Subcutaneous adipose tissue (tissue), 4 donors: ENCODE results near the gene FGF14. TPM values are rescaled to one million over a fixed set of nuclear protein-coding genes. Genes with fewer than 3 reads are reported as not detected.

Experiments
- total RNA-seq, 4 donors: library from RNA; depleted of rRNA; stranded (reverse); fragments of >200 nt; gene quantifications; one replicate each; pipeline ENCODE4 v1.1.0, GENCODE V29; 2016
- TF ChIP-seq, protein P1 (sequence below): fragments of 450-650 bp; IDR thresholded peaks from one replicate; pipeline ENCODE4 v1.5.1; 2016; ENCODE audit warnings: low read depth, mild to moderate bottlenecking, control low read depth, antibody characterized with exemption, moderate library complexity

FGF14 gene
- total RNA-seq, 4 donors from 2014 or later, result 0.17 to 3.6 (median 0.93) TPM

DNA sequence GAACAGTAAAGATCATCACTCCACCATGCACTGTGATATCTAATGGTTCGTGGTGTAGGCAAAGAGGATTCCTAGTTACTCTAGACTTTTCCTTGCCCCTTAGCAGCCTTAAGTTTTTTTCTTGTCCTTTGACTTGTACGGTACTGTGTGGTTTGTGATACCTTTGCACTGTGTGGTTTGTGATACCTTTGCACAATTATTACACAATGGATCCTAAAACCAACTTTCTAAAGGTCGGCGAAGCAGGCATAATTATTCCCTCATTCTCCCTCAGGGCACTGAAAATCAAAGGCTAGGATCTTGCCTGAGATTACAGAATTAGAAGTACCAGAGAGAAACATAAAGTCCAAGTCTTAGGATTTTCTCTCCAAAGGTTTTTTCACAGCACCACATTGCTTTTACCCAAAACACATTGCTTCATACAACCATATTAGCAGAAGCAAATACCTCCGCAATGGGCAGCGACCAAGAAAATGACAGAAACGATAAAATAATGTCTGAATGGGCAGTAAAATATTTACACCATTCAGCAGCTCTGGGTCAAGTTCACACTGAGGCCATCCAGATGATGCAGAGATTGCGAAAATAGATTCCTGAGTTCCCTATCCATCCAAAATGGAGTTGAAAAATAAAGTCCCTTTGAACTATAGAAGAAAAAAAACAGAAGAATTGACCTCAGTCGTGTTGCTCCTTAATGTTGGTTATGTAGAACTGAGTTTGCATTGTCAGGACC lies 106.4 kb downstream of the FGF14 start:
- TF ChIP-seq, protein P1, sequence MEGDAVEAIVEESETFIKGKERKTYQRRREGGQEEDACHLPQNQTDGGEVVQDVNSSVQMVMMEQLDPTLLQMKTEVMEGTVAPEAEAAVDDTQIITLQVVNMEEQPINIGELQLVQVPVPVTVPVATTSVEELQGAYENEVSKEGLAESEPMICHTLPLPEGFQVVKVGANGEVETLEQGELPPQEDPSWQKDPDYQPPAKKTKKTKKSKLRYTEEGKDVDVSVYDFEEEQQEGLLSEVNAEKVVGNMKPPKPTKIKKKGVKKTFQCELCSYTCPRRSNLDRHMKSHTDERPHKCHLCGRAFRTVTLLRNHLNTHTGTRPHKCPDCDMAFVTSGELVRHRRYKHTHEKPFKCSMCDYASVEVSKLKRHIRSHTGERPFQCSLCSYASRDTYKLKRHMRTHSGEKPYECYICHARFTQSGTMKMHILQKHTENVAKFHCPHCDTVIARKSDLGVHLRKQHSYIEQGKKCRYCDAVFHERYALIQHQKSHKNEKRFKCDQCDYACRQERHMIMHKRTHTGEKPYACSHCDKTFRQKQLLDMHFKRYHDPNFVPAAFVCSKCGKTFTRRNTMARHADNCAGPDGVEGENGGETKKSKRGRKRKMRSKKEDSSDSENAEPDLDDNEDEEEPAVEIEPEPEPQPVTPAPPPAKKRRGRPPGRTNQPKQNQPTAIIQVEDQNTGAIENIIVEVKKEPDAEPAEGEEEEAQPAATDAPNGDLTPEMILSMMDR, result no peak

DNA sequence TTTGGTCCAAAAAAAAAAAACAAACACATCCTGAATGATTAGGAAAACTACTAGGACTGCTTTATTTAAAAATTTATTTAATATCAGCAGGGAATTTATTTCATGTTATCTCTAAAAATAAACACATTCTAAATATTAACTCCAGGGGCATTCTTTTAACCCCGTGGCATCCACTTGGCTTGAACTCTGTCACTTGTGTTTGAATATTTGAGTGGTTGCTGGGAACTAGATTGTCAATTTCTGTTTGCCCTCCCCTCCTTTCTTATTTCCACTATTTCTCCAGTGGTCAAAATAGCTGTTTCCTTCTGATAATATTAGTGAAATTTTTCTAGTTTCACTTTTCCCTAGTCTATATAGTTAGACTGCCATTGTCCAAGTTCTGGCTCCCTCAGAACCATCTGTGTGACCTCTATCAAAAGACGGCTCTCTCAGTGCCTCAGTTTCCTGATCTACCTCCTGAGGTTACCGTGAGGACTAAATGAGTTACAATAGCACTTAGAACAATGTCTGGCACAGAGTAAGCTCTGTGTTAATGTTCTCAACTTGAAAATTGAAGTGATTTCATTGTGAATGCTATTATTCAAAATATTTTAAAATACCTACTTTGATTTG lies 107.3 kb downstream of the FGF14 start:
- TF ChIP-seq, protein P1, result no peak

DNA sequence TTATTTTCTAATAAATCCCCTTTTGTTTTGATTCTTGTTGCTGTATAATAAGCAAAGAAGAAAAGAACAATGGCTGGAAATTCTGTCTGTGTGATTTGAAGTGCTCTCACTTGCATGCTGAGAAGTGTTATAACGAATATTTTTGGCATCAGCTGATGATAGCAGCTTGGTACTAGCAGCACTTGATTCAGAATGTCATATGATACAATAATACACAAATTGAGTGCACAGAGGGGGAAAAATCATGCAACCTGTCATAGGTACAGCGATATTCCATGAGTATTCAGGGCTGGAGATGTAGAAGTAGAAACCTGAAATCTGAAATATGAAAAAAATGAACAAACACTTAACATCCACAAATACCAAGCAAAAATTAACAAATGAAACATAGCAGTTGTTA lies 108.1 kb downstream of the FGF14 start:
- TF ChIP-seq, protein P1, result no peak

DNA sequence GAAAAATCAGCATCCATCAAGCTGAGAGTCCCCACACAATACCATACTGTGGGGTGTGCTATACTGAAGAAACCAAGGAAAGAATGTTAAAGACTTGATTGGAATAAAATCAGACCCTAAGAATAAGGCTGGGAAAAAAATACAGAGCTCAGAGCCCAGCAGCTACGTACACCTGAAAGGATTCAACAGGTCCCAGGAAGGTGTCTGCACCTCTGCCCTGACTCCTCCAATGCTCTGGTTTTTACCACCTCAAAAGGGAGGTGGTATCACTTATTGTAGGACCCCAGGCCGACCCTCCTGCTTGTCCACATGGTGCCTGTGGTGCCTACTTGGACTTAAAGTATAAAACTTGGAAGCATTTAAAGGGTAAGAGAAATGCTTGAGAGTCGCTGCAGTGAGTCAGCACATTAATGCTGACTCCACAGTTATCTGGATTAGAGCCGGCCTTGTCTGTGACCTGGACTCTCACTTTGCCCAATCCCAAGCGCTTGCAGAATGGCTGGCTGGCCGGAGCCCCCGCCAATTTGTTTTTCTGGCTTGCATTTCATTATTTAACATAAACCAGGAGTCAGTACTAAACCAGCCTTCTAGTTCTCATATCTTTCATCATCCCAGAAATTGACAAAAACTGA lies 110.1 kb downstream of the FGF14 start:
- TF ChIP-seq, protein P1, result no peak

DNA sequence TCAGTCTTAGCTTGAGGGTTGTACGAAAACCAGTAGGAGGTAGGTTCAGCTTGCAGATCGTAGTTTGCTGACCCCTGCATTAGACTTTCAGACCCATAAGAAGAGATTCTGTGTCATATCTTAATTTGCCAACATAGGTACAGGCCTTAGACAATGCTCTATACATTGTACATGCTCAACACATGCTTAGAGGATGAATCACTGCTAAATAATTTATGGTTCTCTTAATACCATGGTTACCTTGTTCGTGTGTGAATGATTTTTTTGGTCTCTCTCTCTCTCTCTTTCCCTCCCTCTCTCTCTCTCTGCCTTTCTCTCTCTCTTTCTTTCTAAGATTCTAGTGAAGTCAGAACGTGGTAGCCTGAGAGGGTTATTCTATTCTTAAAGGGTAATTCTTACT lies 112.2 kb downstream of the FGF14 start:
- TF ChIP-seq, protein P1, result no peak

DNA sequence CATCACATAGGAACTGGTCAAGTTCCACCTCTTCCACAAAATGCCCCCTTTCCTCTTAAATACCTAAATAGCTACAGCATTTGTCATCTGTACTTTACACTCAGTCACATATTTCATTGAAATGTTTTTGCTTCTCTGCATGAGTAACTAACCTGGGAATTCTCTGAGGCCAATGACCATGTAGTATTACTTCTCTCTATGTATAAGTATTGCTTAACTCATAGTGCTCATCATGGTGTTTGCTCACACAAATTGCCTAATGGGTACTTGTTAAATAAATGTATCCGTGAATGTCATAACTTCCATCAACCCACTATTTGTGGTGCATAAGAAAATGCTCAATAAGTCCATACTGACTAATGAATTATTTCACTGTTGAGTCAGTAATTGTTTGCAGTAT lies 115.5 kb downstream of the FGF14 start:
- TF ChIP-seq, protein P1, result no peak

DNA sequence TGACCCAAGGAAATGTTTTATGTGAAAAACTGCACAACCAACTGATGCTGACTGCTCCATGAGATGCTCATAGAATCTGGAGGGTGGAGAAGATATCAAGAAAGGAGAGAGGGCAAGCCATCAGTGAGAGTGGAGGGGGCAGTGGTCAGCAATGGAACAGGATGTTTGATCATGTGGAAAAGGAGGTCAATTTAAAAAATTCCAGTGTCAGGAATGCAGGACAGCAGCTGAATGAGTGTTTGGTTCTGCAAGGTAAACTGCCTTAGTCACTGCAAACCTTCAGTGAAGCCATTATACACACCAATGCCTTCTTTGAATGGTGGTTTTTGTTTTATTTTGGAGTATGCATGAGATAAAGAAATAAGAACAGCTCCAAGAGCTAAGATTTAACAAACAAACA lies 121.5 kb downstream of the FGF14 start:
- TF ChIP-seq, protein P1, result no peak
